ENCODE data around the gene OR1L6.

The OR1L6 gene, protein sequence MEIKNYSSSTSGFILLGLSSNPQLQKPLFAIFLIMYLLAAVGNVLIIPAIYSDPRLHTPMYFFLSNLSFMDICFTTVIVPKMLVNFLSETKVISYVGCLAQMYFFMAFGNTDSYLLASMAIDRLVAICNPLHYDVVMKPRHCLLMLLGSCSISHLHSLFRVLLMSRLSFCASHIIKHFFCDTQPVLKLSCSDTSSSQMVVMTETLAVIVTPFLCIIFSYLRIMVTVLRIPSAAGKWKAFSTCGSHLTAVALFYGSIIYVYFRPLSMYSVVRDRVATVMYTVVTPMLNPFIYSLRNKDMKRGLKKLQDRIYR

DNA sequence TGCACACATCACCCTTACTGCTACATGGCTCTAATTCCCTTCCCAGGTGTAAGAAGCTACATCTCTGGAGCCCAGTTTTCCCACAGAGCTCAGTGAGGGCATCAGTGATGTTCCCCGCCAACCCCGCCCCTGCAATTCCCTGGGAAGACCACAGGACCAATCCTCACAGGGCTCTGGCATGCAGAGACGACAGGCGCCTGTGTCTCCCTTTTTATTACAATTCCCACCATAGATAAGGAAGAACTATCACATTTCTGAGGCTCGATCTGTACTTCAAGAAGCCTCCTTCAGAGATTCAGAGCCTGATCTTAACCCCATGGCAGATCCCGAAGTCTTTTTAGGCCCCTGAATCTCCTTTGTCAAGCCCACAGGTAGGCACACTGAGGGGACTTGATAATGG lies at the start of gene OR1L6:
Gene OR1L6, plus strand, starts transcription at position 301 of the 400 bp plus-strand sequence. CDS start 7,545 bp downstream, outside the sequence.
- no peak for DNase-seq

- no peak for DNase-seq
Measured at GRCh38 chr9:122695696-122696095, 46.4 kb upstream of the OR1L6 start.

DNA sequence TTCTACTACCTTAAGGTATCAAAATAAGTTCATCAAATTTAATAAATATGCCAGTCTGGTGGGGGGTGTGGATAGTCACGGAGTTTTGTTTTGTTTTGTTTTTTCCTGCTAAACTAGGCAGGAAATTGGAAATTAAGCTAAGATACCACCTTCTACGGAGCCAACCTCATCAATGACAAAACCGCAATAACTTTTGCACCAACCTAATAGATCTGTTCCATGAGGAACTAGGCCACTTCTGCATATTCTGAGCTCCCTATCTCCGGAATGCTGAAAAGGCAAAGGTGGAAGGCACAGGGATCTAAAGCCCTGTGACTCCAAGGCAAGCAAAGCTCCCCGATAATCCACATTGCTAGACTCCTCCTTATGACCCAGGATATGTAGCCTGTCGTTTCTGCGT lies 24.1 kb upstream of the OR1L6 start:
- no peak for DNase-seq

- DNase-seq: no peak
Measured at GRCh38 chr9:122719218-122719617, 22.9 kb upstream of the OR1L6 start.

GRCh38 chr9:122723690-122724089 lies 18.4 kb upstream of the OR1L6 start, which contains the start of gene OR1L4:
Gene OR1L4 (plus strand): TSS chr9:122723990. CDS start chr9:122723990, 0 bp downstream.
- DNase-seq: no peak

DNA sequence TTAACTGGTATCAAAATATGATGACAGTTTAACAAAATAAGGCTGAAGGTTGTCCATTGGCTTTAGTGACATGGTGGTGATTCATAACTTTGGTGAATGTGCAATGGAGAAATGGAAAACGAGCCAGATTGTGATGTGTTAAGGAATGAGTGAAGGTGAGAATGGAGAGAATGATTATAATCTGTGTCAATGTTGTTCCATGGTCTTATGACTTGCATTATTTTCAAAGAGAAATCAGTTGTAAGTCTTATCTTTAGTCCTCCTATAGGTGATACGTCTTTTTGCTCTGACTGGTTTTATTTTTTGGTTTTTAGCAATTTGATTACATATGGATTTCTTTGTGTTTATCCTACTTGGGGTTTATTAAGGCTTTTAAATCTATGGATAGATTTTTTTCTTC lies 12.7 kb downstream of the OR1L6 start:
- no peak for DNase-seq

DNA sequence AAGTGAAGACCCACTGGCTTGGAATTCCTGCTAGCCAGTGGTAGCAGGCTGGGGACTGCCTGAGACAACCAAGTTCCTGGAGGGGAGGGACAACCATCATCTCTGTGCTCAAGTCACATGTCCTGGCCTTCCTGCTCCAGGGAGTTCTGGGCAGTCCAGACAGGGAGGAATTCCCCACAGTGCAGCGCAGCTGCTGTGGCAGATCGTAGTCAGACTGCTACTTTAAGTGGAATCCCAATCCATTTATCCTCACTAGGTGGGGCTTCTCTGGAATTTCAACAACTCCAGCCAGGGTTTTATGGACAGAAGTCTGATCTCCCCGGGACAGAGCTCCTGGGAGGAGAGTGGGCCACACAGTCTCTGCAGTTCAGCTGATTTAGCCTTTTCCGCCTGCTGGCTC lies 25.7 kb downstream of the OR1L6 start:
- no peak for DNase-seq

DNA sequence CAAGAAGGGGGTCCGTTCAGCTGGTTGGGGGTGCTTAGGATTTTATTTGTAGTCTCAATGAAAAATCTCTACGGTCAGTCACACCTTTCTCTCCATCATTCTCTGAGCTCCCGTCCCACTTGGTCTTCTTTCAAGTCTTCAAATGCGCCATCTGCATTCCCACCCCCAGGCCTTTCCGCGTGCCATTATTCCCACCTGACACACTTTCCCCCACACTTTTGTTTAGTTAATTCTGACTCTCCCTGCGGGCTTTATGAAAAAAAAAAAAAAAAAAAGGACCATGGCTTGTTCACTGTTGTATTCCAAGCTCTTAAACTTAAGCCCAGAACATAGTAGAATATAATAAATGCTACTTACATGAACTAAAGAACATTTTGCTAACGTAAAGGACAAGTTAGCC lies 34.9 kb downstream of the OR1L6 start:
- DNase-seq: no peak

DNA sequence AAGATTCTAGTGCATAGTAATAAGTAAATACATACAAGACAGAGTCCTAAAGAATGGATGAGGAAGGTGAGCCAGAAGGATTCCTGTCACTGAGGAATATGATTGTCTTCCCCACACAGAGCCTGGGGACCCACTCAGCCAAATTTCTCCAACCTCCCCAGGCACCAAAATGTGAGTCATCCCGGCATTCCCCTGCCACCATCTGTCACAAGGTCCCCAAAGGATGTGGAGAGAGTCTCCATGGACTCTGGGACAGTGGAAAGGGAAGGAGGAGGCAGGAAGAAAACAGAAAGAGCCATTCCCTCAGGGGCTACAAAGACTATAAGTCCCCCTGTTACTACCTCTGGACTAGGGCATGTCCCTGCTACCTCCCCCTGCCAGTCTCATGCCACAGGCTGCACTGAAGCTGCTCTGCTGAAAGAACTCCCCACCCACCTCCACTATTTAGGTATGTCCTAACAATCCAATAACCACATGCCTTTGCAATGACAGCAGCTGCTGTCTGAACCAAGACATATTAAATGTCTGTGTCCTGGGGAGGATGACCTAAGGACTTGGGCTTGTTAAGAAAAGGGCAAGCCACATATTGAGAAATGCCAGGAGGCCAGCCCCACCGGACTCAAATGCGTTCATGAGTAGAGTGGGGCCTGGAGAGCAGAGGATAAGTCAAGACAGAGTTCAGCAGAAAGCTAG lies 36.0 kb downstream of the OR1L6 start:
- no peak for DNase-seq

GRCh38 chr9:122779181-122779580 lies 37.1 kb downstream of the OR1L6 start:
- no peak for DNase-seq

DNA sequence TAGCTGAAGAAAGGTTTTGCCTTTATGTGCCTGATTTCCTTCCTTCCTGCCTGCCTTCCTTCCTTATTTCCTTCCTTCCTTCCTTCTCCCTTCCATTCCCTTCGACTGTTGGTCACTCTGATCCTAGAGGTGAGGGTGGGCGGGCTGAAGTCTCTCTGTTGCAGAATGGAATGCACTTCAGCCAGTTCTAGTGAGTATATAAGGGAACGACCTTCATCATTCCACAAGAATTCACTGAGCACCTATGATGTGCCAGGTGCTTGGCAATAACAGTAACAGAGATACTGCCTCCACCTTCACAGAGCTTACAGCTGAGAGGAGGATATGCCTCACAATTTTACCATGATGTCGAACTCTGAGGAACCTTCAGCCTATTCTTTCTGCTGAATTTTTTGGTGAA lies 37.9 kb downstream of the OR1L6 start:
- DNase-seq: no peak

- DNase-seq: no peak
Measured at GRCh38 chr9:122781671-122782070, 39.6 kb downstream of the OR1L6 start.

DNA sequence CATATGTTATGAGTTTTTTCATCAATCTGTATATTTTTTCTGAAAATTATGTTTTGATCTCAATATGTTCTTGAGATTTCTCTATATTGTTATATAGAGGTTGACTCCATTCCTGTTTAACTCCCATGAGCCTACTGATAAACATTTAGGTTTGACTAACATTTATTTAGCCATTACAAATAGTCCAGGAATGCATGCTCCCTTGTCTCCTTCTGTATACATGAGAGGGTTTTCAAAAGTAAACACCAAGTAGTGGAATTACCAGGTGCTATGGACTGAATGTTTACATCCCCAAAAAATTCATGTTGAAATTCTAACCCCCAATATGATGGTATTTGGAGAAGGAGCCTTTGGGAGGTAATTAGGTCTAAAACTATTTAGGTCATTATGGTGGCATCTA lies 43.2 kb downstream of the OR1L6 start:
- DNase-seq: no peak

GRCh38 chr9:122786338-122786737 lies 44.2 kb downstream of the OR1L6 start:
- no peak for DNase-seq

DNA sequence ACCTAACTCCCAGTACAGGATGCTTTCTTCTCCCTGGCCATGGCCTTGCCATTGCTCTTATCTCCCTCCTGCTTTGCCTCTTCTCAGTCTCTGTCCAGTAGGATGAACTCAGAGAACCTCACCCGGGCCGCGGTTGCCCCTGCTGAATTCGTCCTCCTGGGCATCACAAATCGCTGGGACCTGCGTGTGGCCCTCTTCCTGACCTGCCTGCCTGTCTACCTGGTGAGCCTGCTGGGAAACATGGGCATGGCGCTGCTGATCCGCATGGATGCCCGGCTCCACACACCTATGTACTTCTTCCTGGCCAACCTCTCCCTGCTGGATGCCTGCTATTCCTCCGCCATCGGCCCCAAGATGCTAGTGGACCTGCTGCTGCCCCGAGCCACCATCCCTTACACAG lies 46.7 kb downstream of the OR1L6 start, which contains the start of gene OR5C1:
Gene OR5C1, plus strand, starts transcription at position 103 of the 400 bp plus-strand sequence. Its CDS starts 0 bp downstream, at position 103.
- no peak for DNase-seq

- DNase-seq: no peak
Measured at GRCh38 chr9:122789256-122790046, 47.3 kb downstream of the OR1L6 start.

DNA sequence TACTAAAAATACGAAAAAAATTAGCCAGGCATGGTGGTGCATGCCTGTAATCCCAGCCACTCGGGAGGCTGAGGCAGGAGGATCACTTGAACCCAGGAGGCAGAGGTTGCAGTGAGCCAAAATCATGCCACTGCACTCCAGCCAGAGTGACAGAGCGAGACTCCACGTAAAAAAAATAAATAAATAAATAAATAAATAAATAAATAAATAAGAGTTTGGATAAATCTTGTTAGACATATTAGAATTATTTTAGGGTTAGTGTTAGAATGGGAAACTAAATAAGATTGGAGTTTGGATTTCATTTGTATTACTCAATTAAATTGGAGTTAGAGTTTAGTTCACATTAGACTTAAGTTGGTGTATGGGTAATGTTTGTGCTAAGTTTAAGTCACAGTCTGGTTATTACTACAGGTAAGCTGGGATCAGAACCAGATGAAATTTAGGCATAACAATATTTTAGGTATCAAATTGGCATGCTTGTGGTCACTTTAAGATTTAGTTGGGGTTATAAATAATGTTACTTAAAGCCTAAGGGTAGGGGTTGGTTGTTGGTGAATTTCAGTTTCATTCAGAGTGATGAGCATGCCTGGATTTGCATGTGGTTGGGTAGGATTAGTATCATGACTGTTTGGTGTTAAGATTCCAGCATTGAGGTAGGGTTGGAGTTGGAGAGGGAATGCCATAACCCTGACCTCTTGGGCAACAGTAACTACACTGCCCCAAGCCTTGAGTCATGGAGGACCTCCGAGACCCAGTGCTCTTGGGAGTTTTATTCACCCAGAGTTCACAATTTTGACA lies 50.0 kb downstream of the OR1L6 start:
- DNase-seq: no peak

DNA sequence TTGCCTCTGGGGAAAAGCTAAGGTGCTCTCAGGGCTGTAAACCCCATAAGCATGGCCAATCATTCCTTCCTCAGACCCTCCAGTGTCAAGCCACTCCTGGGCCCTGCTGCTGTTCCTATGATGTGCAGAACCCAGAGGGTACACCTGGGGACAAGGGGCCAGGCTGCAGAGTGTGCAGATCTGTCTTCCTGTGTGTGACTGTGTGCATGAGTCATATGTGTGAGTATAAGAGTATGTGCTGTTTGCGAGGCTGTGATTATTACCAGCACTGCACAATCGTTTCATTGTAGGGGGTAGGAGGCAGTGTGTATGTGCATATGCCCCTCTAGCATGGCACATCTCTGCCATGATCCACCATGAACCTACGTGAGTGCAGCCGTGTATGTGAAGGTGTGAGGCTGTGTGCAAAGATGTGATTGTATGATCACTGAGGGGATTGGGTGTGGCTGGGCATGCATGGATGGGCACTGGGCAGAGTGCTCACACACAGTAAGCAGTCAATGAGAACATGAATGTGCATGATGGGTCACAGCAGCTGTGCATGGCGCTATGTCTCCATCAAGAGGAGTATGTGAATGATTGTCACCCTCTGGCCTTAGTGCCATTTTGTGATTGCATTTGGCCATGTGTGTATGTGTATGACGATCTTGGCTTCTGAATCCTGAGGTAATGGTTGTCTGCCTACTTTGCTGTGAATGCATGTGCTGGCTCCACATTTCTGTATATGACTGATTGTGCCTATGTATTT lies 55.4 kb downstream of the OR1L6 start:
- no peak for DNase-seq
